Spleen (tissue), 11 donors: ENCODE measurements around the gene SPATA32. TPM values are rescaled to one million over a fixed set of nuclear protein-coding genes. Genes with fewer than 3 reads are reported as not detected.

Experiments
- DNase-seq: peaks from one replicate; pipeline ENCODE4 v3.0.0-alpha.2; 2020
- H3K27ac ChIP-seq, 8 donors: fragments of 200-600 bp; sonication (generic) in 7 of 8; 1 replicate in 4 of 8; 2 replicates in 4 of 8; pipeline versions ENCODE4 v1.5.0 to v1.8.0; 2016 to 2021; ENCODE audit warnings: inconsistent platforms in 4 of 8, mild to moderate bottlenecking in 4 of 8, moderate library complexity in 1 of 8
- H3K27me3 ChIP-seq, 7 donors: fragments of 200-600 bp; sonication (generic) in 6 of 7; replicated peaks in 1 of 7; 1 replicate in 4 of 7; 2 replicates in 3 of 7; pipeline versions ENCODE4 v1.5.0 to v1.8.0; 2016 to 2021; ENCODE audit warnings: inconsistent platforms in 3 of 7, mild to moderate bottlenecking in 1 of 7
- H3K36me3 ChIP-seq, 6 donors: fragments of 200-600 bp; sonication (generic) in 5 of 6; 1 replicate in 4 of 6; 2 replicates in 2 of 6; pipeline versions ENCODE4 v1.5.0 to v1.8.0; 2016 to 2021; ENCODE audit warnings: inconsistent platforms in 2 of 6
- H3K4me1 ChIP-seq, 6 donors: fragments of 200-600 bp; sonication (generic) in 5 of 6; 1 replicate in 3 of 6; 2 replicates in 3 of 6; pipeline versions ENCODE4 v1.5.0 to v1.8.0; 2016 to 2021; ENCODE audit warnings: inconsistent platforms in 3 of 6
- H3K4me3 ChIP-seq, 8 donors: fragments of 200-600 bp; sonication (generic) in 7 of 8; 1 replicate in 4 of 8; 2 replicates in 4 of 8; pipeline versions ENCODE4 v1.5.0 to v1.8.0; 2016 to 2021; ENCODE audit warnings: inconsistent platforms in 4 of 8, mild to moderate bottlenecking in 4 of 8, moderate library complexity in 2 of 8
- H3K9me3 ChIP-seq, 8 donors: fragments of 200-600 bp; sonication (generic) in 7 of 8; 1 replicate in 4 of 8; 2 replicates in 4 of 8; pipeline versions ENCODE4 v1.5.0 to v1.8.0; 2016 to 2021; ENCODE audit warnings: inconsistent platforms in 4 of 8
- POLR2A ChIP-seq, 3 donors: fragments of 450-650 bp; IDR thresholded peaks; one replicate each; pipeline ENCODE4 v1.5.1; 2017; ENCODE audit warnings: antibody characterized with exemption in 3 of 3, mild to moderate bottlenecking in 1 of 3
- POLR2AphosphoS5 ChIP-seq, 3 donors: sonication (generic); formaldehyde crosslinking; IDR thresholded peaks; one replicate each; pipeline ENCODE4 v1.5.1; 2017; ENCODE audit warnings: antibody characterized with exemption in 3 of 3
- WGBS, 5 donors: extraction: QIAGEN DNeasy Blood & Tissue Kit in 3 of 5; methylation state at CpG; one replicate each; pipeline versions ENCODE4 v1.1.5 to v1.1.7; 2013 to 2018; 5-methylcytosine and 5-hydroxymethylcytosine counted together
- intact Hi-C: fragments of 100-400 bp; cut with DNase I; formaldehyde crosslinking; loops from one replicate; pipeline ENCODE4 v1.15.0; 2023; ENCODE audit warnings: low total_unique reads
- polyA plus RNA-seq, 3 donors: library from polyadenylated mRNA; stranded (reverse); fragments of 200-250 nt; gene quantifications; one replicate each; pipeline ENCODE4 v1.2.1, GENCODE V29; 2013
- total RNA-seq, 7 donors: library from RNA; depleted of rRNA in 3 of 7; stranded (reverse); fragments of >200 nt in 3 of 7; fragmentation: NEBNext Ultra II Directional in 4 of 7; extraction: Animal tissue kit (Norgen Biotek cat#: 25700) in 4 of 7; gene quantifications; one replicate each; pipeline versions ENCODE4 v1.1.0 to v1.2.1, GENCODE V29; 2016 to 2021
- TF ChIP-seq, protein P1 (sequence below), 11 experiments: fragments of 200-600 bp in 7 of 11; fragments of 450-650 bp in 4 of 11; sonication (generic) in 4 of 11; IDR thresholded peaks in 8 of 11; conservative IDR thresholded peaks in 3 of 11; 1 replicate in 7 of 11; 2 replicates in 4 of 11; pipeline versions ENCODE4 v1.4.0 to v1.8.0; 2016 to 2021; ENCODE audit warnings: antibody characterized with exemption in 11 of 11, inconsistent platforms in 4 of 11, mild to moderate bottlenecking in 1 of 11
- donor health status: healthy with polysubstance abuse.
- donor health status: DM: no; HTN: no; CAD: no; lungs with moderate emphysema.
- donor health status: DM: no; HTN: no; CAD: no.
- donor health status: Bipolar disorder and iron deficiency.
- donor health status: healthy.
- donor health status: DM: no; HTN: no; CAD: no.
- donor health status: DM: yes; HTN: yes; CAD: no.

Gene SPATA32
- total and polyA plus RNA-seq, 10 donors = 0.08 to 0.17 (median 0.09) TPM; not detected in 7

DNA sequence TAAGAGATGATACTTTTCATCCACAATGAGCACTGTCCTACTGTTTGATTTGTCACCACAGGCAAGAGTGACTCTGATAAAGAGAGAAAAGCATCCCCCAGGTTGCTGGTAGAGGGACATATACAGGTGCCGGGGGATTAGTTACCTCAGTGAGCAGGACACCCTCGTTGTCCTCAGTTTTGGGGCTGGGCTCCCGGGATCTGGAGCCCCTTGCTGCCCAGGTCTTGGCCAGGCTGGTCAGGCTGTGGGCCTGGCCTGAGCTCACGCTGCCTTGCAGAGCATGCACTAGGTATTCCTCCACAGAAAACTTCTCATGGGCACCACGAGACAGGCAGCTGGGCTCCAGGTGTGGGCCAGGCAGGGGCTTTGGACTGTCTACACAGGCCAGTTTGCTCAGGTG, 24.4 kb upstream of the SPATA32 start:
- DNase-seq = no peak
- intact Hi-C loops = no loop called here
- 91 to 100% (median 95%) methylated on average over 4 to 5 of the region's 5 CpGs for WGBS, 5 donors

DNA sequence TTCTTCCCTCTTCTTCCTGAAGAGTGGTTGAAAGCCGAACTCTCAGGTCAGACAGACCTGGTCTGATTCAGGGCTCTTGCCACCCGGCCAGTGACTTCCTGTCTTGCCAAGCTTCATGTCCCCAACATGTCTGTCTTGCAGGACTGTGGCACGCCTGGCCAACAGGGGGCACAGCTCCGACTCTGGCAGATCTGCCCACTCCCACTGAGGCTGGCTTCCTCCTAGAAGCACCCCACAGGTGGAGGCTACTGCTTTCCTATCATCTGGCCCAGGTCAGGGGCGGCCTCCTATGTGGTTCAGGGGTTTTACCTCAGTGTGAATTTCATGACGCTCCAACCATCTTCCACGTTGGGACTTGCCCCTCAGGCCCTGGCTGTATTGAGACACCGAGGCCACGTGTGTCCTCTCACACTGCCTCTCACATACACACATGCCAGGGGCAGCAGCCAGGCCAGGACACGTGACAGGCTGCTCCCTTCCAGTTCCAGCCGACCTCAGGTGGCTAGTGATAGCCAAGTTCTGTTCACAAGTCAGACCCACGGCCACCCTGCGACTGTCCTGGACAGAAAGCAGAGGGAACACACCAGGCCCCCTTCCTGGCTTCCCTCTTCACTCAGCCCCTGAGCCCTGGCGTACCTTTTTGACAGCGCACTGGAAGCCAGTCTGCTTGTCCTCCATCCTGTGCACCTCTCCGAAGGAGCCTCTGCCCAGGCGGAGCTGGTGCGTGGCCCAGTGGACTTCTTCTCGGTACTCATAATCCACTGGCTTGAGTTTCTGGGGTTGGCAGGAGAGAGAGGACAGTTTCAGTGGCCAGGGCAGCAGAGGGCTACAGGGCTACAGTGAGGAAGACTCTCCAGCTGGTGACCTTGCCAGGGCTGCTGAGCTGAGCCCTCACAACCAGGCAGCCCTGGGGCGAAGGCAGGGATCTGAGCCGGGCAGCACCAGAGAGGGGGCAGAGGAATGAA, 22.6 kb upstream of the SPATA32 start:
- DNase-seq = no peak
- WGBS, 5 donors = 81 to 89% (median 86%) methylated on average over 20 to 21 of the region's 21 CpGs
- H3K27ac ChIP-seq = peak overlapping the region in 2 of 8 donors; percentile 6 to 58
- no peaks in the 10 kb centered on the region for H3K9me3 ChIP-seq
- no peak overlapping the region for H3K4me3 ChIP-seq
- no peaks in the 10 kb centered on the region for H3K27me3 ChIP-seq
- H3K36me3 ChIP-seq = peaks cover 0 to 100% (median 83%) of the 10 kb centered on the region in 6 donors
- TF ChIP-seq POLR2AphosphoS5 (IDR thresholded peaks at IDR 0.05) (peak in 2 of 3 donors; percentile 27 to 33), POLR2A (IDR thresholded peaks at IDR 0.05) (no peak)
- TF ChIP-seq, protein P1, sequence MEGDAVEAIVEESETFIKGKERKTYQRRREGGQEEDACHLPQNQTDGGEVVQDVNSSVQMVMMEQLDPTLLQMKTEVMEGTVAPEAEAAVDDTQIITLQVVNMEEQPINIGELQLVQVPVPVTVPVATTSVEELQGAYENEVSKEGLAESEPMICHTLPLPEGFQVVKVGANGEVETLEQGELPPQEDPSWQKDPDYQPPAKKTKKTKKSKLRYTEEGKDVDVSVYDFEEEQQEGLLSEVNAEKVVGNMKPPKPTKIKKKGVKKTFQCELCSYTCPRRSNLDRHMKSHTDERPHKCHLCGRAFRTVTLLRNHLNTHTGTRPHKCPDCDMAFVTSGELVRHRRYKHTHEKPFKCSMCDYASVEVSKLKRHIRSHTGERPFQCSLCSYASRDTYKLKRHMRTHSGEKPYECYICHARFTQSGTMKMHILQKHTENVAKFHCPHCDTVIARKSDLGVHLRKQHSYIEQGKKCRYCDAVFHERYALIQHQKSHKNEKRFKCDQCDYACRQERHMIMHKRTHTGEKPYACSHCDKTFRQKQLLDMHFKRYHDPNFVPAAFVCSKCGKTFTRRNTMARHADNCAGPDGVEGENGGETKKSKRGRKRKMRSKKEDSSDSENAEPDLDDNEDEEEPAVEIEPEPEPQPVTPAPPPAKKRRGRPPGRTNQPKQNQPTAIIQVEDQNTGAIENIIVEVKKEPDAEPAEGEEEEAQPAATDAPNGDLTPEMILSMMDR (IDR thresholded peaks at IDR 0.05 in 8 of 11, conservative IDR thresholded peaks at IDR 0.05 in 3 of 11) = peak in 8 of 11 experiments; percentile 15 to 46 (median 32)
- intact Hi-C loops = no loop called here
- peaks cover 0 to 6% (median 0%) of the 10 kb centered on the region in 6 donors for H3K4me1 ChIP-seq

More for the DNA sequence above, 24.4 kb upstream of the SPATA32 start:
- Histone ChIP-seq H3K27me3 (no peaks in the 10 kb centered on the region), H3K4me3 (no peak overlapping the region), H3K4me1 (peaks cover 7 to 25% (median 15%) of the 10 kb centered on the region in 6 donors), H3K9me3 (no peaks in the 10 kb centered on the region), H3K36me3 (peaks cover 0 to 98% (median 83%) of the 10 kb centered on the region in 6 donors), H3K27ac (no peak overlapping the region)
- TF ChIP-seq POLR2AphosphoS5 (IDR thresholded peaks at IDR 0.05) = no peak
- TF ChIP-seq, protein P1 (IDR thresholded peaks at IDR 0.05 in 8 of 11, conservative IDR thresholded peaks at IDR 0.05 in 3 of 11) = no peak
- TF ChIP-seq POLR2A (IDR thresholded peaks at IDR 0.05) = no peak

DNA sequence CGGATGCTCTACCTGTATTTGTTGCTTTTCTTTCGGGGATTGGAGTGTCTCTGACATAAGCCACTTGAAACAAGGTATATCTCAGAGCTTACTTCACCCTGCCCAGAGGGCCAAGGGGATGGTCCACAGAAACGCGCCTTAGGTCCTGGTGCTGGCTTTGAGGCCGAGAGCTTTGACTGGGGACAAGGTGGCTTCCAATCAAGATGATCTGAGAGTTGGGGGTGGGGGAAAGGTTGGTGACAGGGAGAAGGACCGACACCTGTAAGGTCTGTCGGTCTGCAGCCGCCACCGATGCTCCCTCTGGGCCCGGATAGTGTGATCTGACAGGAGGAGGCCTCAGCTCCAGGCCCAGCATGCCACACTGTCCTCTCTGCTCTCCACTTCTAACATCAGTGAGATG, 21.8 kb upstream of the SPATA32 start:
- no peaks in the 10 kb centered on the region for H3K27me3 ChIP-seq
- H3K27ac ChIP-seq = peak overlapping the region in 2 of 8 donors; percentile 6 to 58
- 88 to 99% (median 96%) methylated on average over 9 to 10 of the region's 10 CpGs for WGBS, 5 donors
- intact Hi-C loops = no loop called here
- H3K4me3 ChIP-seq = no peak overlapping the region
- no peak for DNase-seq
- peaks cover 0 to 5% (median 0%) of the 10 kb centered on the region in 6 donors for H3K4me1 ChIP-seq
- TF ChIP-seq, protein P1 (IDR thresholded peaks at IDR 0.05 in 8 of 11, conservative IDR thresholded peaks at IDR 0.05 in 3 of 11) = no peak
- no peak for TF ChIP-seq POLR2A (IDR thresholded peaks at IDR 0.05)
- no peak for TF ChIP-seq POLR2AphosphoS5 (IDR thresholded peaks at IDR 0.05)
- peaks cover 0 to 100% (median 77%) of the 10 kb centered on the region in 6 donors for H3K36me3 ChIP-seq
- no peaks in the 10 kb centered on the region for H3K9me3 ChIP-seq
